HTR-8/SVneo (cell line): Measurements from ENCODE around the gene PGBD2.
"Not testable (repeated sequence)": the region's sequence is repeated elsewhere in the genome, so short reads cannot be mapped to it uniquely, and the experiment has no call there.

ENCODE experiments used
- DNase-seq: peaks from one replicate; pipeline ENCODE4 v3.0.0; 2011; ENCODE audit warnings: low spot score, mixed read lengths; ENCODE audit not compliant: insufficient read length
- FAIRE-seq: peaks from 2 replicates; lab custom pipeline; 2011; peaks lifted over from hg19 to GRCh38; lab: Jason Lieb, UNC

Gene PGBD2

DNA sequence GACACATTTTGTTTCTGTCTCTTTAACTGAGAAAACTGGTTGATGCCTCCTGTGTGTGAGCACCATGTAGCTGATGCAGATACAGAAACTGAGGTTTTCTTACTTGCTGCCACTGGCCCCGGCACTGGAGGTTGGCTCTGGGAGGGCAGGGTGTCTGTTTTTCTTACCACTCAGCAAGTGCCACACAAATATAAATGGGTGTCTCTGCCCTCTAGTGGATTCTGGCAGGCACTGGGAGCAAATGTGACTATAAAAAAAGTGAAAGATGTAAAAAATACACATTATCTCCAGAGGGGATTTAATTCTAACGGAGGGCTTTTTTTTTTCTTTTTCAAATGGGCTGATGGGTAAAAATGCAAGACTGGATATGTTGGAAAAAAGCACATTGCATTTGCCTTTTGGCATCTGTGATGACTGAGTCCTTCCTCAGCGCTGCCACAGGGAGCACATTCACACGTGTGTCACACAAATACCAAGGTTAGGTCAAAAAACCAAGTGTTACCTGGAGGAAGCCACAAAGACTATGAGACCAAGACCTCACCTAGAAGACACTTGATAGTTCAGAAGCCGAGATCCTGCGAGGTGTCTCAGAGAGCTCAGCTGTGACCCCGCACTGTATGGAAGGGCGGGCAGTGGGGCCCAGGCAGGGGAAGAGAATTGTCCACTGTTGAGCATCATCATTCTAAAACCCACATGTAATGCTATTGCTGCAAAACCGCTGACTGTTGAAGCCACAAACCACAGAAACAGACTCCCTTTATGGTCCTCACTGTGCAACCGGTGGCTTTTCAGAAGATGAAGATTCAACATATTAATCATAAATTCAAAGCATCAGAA, 18.9 kb downstream of the PGBD2 start:
- DNase-seq (peak; percentile 42), FAIRE-seq (no peak)

DNA sequence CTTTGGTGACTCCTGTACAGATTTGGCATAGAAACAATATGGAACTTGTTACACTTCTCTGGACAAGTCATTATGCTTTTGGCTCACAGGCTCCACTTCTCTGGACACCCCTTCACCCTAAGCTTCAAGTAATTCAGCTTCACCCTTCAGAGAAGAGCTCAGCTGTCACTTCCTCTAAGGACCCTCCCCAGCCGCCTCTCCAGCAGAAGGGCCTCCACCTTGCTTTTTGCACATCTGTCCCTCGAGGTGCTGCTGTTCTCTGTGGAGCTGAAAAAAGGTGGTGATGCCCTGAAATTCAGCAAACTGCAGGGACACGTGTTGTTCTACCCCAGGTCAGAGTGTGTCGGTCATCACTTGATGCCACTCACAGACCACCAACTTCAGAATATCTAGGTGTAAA, 19.8 kb downstream of the PGBD2 start:
- not testable (repeated sequence) for FAIRE-seq

DNA sequence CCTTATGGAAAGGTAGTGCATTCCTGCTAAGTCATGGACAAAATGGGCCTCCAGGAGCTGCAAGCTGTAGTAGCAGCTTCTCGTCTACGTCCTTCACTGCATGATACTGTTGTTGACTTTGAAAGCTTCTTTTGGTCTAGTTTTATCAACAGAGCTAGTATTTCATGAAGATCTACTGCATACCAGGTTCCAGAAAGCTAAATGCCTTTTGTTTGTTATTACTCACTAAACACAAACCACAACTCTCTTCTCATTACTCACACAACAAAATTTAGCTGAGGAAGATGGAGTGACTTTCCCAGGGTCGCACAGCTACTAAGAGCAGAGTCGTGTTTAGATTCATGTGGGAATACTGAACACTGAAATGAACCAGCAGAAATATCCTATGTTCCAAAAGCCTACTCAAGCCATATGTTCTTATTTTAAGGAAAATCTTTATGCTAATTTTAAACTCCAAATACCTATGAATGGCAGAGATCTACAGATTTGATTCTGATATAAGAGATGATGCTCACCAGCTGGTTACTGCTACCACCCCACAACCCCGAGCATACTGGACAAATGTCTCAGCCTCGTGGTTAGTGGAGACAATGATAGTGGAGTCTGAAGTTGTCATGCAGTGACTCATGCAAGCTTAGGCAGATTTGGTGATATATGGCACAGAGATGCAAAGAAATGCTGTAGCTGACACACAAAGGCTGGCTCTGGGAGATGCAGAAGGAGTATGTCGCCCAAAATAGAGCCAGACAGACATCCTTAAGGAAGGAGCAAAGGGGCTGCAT, 20.6 kb downstream of the PGBD2 start:
- DNase-seq (no peak), FAIRE-seq (no peak)

More for the DNA sequence above, 19.8 kb downstream of the PGBD2 start:
- DNase-seq, result not testable (repeated sequence)

DNA sequence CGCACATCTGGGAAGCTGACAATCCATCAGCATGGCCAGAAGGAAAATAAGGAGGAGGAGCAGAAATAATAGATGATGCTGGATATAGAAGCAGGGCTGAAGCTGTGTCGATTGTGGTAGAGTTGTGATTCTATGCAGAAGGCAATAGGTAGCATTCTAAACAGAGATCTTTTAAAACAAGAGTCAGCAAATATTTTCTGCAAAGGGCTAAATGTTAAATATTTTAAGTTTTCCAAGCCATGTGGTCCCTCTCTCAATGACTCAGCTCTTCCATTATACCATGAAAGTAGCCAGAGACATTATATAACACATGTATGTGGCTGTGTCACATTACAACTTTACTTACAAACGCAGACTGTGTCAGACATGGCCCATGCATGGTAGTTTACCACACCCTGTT, 21.2 kb downstream of the PGBD2 start:
- not testable (repeated sequence) for DNase-seq, FAIRE-seq

DNA sequence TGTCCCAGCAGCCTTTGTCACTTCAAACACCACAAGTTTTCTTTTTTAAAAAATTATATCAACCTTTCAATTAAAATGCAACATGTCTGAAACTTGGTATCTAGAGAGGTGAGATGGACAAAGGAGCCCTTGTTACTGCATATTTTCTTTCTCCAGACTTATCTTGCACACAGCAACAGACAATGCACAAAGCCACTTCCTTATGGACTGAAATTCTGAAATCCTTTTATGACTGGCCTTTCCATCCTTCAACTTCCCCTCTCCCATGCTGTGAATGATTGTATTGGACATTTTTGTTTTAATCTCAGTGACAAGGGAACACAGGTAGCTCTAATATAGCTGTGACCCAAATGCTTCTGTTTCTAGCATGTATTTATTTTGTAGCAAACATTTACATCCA, 22.1 kb downstream of the PGBD2 start:
- not testable (repeated sequence) for DNase-seq, FAIRE-seq

DNA sequence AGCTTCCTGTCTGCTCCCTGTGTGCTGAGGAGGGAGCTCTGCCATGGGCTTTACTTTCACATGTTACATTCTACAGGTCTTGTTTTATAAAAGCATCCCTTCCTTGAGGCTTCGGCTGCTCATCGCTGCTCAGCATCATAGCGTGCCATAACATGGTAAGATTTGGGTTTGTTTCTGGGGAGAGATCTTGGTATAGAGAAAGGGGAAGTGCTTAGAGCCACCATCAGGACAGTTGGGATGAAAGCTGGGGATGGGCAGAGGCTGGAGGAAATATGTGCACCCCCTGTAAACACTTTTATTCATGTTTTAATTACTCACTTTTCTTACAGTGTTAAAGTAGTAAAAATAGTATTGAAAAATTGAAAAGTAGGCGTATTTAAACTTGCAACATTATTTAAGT, 24.0 kb downstream of the PGBD2 start:
- not testable (repeated sequence) for DNase-seq, FAIRE-seq

DNA sequence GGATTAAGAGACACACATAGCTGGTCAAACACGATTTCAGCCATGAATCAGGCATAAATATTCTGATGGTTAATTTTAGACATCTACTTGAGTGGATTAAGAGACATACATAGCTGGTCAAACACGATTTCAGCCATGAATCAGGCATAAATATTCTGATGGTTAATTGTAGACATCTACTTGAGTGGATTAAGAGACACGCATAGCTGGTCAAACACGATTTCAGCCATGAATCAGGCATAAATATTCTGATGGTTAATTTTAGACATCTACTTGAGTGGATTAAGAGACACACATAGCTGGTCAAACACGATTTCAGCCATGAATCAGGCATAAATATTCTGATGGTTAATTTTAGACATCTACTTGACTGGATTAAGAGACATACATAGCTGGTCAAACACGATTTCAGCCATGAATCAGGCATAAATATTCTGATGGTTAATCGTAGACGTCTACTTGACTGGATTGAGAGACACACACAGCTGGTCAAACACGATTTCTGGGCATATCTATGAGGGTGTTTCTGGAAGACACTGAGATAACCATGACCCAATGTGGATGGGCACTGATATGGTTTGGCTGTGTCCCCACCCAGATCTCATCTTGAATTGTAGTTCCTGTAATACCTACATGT, 32.3 kb downstream of the PGBD2 start:
- not testable (repeated sequence) for FAIRE-seq, DNase-seq

DNA sequence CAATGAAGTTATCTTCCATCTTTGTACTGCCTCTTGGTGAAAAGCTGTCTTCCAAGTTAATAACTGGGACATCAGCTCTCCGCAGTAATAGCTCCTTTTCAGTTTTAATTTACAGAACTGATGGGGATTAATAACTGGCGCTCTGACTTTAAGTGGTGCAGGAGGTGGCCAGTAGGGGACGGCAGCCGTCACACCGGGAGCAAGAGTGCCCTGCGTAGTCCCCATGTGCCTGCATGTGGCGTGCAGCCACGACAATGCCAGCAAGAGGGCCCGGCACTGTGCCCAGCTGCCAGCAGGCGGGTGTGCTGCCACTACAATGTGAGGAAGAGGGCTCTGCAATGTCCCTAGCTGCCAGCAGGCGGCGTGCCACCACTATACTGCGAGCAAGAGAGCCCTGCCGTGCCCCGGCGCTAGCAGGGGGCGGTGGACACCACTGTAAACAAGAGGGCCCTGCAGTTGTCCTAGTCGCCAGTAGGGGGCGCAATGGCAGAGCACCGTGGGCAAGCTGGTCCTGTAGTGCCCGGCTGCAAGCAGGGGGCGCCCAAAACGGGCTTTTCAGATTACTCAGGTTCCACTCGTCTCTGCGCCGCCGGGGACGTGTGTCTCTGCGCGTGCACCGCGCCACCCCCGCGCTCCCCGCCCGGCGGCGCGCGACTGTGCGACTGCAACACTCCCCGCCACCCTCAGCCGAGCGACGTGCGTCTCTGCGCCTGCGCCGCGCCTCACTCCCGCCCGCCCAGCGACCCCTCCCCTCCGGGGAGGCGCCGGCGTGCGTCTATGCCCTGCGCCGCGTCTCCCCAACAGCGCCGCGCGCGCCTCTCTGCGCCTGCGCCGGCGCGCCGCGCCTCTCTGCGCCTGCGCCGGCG, 38.3 kb downstream of the PGBD2 start:
- not testable (repeated sequence) for FAIRE-seq, DNase-seq

DNA sequence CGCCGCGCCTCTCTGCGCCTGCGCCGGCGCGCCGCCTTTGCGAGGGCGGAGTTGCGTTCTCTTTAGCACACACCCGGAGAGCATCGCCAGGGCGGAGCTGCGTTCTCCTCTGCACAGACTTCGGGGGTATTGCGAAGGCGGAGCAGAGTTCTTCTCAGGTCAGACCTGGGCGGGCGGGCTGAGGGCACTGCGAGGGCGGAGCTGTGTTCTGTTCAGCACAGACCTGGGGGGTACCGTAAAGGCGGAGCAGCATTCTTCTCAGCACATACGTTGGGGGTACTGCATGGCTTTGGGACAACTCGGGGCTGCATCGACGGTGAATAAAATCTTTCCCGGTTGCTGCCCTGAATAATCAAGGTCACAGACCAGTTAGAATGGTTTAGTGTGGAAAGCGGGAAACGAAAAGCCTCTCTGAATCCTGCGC, 39.0 kb downstream of the PGBD2 start:
- FAIRE-seq, result not testable (repeated sequence)

DNA sequence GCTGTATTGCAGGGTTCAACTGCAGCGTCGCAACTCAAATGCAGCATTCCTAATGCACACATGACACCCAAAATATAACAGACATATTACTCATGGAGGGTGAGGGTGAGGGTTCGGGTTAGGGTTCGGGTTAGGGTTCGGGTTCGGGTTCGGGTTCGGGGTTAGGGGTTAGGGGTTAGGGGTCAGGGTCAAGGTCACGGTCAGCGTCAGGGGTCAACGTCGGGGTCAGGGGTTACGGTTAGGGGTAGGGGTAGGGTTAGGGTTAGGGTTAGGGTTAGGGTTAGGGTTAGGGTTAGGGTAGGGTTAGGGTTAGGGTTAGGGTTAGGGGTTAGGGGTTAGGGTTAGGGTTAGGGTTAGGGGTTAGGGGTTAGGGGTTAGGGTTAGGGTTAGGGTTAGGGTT, 39.4 kb downstream of the PGBD2 start:
- not testable (repeated sequence) for FAIRE-seq, DNase-seq

More for the DNA sequence above, 39.0 kb downstream of the PGBD2 start:
- DNase-seq, result not testable (repeated sequence)

DNA sequence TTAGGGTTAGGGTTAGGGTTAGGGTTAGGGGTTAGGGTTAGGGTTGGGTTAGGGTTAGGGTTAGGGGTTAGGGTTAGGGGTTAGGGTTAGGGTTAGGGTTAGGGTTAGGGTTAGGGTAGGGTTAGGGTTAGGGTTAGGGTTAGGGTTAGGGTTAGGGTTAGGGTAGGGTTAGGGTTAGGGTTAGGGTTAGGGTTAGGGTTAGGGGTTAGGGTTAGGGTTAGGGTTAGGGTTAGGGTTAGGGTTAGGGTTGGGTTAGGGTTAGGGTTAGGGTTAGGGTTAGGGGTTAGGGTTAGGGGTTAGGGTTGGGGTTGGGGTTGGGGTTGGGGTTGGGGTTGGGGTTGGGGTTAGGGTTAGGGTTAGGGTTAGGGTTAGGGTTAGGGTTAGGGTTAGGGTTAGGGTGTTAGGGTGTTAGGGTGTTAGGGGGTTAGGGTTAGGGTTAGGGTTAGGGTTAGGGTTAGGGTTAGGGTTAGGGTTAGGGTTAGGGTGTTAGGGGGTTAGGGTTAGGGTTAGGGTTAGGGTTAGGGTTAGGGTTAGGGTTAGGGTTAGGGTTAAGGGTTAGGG, 39.9 kb downstream of the PGBD2 start:
- not testable (repeated sequence) for DNase-seq, FAIRE-seq
